NCI-H774 (cell line): ENCODE data around the gene FOXRED1.
A peak's percentile ranks its signal among the peaks of the same experiment; 100 is the strongest.
"Not testable (repeated sequence)": the region's sequence is repeated elsewhere in the genome, so short reads cannot be mapped to it uniquely, and the experiment has no call there.

Experiments used
- DNase-seq: peaks from one replicate; lab custom pipeline; 2025; lab: John Stamatoyannopoulos, UW

FOXRED1 gene

DNA sequence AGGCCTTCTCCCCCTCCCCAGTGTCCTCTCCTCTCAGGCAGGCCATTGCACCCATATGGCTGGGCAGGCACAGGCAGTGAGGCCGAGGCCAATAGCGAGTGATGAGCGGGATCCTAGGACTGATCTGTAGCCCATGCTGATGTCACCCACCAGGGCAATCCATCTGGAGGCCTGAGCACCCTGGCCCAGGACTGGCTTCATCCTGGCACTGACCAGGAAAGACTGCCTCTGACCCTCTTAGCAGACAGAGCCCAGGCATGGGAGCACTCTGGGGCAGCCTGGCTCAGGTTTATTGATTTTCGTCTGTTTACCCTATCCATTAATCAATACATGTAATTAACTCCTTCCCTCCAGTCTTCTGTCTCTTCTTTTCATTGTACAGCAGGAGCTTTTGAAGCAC, 8.8 kb downstream of the FOXRED1 start:
- DNase-seq: no peak

DNA sequence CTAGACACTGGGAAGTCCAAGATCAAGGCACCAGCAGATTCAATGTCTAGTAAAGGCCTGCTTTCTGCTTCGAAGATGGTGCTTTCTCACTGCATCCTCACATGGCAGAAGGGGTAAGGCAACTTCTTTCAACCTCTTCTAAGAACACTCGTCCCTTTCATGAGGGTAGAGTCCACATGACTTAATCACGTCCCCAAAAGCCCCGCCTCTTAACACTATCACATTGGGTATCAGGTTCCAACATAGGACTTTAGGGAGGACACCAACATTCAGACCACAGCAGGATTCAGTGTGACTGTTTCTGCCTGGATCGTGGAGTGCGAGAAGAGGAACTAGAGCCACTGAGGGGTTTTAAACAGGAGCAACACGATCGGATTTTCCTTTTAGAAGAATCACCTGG, 10.2 kb downstream of the FOXRED1 start:
- no peak for DNase-seq

DNA sequence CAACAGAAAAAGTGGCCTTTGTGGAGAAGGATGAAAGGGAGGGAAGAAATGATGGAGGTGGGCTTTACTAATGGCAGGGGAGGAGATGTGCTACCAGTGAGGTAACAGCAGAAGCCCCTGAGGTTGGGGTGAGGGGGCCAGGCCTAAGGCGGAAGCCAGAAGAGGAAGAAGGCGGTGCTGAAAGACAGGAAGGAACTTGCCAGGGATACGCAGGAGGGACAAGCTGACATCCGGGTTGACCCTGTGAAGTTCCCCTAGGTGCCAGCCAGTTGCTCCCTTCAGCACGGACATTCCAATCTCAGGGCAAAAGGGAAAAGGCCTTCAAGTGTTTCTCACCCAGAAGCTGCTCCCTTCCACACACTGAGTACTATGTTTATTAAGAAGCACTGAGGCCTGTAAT, 11.6 kb downstream of the FOXRED1 start:
- no peak for DNase-seq

DNA sequence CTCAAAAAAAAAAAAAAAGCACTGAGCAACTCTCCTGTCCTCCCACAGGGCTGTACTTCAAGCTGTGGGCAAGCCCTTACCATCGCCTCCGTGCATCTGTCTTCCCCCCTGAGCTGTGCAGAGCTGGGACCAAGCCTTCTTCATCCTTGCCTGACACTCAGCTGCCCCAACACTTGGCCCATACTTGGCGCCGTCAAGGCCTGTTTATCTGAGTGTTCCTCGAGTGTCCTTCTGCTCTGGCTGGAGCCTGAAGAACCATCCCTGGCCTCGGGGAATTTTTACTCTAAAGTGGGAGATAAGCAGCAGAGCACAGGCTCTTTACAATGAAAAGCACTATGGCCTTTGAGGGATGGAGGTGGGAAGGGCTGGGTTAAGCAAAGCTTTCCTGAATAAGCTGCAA, 12.3 kb downstream of the FOXRED1 start:
- DNase-seq: no peak

DNA sequence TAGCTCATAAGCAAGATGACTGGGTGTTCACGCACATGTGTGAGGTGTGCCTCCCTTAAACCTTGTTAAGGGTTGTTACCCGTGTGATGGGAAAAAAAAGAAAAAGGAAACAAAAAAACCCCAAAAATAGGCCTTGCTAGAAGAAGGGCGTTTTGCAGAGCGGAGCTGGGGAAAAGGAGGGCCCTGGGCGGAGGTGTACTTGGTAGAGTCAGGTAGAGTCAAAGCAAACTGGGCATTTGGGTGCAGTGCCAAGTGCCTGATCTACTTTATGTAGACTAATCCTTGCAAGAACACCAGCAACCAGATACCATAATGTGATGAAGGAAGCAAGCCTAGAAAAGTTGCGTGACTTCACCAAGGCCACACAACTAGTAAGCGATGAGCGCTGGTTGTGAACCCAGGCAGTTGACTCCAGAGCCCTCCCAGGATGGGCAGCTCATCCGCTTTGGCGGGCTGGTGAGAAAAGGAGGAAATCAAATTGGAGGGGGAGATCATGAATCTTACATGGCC, 12.8 kb downstream of the FOXRED1 start:
- no peak for DNase-seq

DNA sequence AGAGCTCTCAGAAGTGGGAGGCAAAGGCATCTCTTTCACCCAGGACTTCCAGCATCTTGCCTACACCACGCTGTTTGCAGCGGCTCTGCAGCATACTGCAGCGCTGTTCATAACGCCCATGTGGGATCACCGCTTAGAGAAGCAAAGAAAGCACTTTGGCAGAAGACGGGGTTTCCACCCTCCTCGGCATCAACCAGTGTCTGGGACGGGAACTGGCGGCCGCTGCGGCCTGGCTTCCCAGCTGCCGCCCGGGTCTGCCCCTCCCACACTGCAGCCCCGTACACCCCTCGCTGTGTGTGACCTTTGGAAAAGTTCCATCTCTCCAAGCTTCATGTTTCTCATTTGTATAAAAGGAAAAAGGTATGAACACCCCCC, 13.4 kb downstream of the FOXRED1 start:
- peak; percentile 9 for DNase-seq

DNA sequence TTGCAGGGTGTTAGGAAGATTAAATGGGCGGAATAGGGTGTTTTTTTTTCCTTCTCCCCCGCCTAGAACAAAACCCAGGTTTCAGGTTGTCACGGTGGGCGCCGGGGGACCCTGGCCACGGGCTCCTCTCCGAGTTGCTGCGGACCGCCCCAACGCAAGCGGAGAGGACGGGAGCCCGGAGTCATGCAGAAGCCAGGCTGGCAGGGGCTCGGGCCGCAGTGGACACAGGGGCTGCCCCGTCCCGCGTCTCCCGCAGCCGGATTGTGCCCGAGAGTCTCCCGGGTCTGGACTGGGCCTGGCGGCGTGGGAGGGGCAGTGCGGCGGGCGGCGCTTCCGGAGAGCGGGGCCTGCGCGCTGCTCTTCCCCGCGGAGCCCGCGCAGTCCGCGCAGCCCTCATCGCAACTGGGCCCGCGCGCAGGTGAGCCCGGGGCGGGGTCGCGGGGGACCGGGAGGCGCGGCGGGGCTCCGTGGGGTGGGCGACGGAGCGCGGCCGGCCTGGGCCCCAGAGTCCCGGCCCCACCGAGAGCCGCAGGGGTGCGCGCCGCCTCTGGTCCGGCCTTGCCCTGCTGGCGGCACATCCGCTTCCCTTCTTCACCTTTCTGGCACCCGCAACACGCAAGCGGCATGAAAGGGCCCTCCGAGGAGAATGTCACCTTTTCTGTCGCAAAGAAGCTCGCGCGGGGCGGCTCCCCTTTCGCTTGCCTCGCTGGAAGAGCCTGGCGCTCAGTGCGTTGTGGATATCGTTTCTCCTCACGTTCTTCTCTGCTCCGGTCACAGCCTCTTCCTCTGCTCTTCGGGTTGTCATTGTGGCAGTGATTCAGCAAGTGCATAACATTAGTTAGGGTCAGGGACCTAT, 14.0 kb downstream of the FOXRED1 start, which contains the start of gene TIRAP:
TIRAP (plus strand) TSS at position 358 of the 856 bp plus-strand sequence. CDS start 7,802 bp downstream, outside the sequence.
- peak; percentile 73 for DNase-seq

DNA sequence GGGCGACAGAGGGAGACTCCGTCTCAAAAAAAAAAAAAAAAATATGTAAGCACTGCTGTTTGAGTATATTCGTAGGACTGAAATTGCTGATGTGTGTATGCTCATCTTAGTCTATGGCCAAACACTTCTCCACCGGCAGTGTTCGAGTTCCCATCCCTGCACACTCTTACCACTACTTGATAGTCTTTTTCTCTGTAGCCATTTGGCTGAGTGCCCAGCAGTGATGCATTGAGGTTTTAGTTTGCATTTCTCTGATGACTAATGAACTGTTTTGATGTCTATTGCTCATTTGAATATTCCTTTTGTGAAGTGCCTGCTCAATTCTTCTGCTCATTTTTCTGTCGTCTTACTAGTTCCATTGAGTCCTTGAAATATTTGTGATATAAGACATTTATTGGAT, 15.9 kb downstream of the FOXRED1 start:
- peak; percentile 72 for DNase-seq

DNA sequence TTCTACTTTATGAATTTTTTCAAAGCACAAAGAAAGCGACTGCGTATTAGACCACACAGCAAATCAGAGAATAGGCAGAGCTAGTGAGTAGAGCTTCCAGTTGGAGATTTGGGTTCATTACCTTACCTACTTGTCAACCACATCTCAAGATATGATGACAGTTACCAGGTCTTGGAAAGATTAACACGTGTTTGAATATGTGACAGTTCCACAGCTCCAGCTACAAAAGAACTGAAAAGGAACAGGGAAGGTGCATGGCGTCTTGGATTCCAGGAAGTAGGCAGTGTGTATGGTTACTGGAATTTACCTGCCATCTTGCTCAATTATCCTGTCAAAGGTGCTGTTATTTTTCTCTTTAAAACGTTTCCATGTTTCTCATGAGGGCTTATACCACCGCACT, 19.3 kb downstream of the FOXRED1 start:
- no peak for DNase-seq

DNA sequence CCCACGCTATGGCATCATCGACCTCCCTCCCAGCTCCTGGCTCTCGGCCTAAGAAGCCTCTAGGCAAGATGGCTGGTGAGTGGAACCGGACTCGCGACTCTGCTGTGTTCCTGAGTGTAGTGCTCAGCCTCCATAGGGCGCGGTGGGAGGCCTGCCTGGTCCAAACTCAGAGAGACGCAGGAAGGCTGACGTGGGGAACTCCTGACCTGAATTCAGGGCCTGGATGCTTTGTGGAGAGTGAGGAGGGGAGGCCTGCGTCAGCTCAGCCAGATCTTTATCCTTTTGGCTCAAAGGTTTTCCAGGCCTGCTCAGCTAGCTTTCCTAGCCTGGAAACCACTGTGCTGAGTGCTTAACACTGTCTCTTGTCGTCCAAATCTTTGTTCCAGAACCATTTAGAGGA, 21.9 kb downstream of the FOXRED1 start:
- DNase-seq: no peak

DNA sequence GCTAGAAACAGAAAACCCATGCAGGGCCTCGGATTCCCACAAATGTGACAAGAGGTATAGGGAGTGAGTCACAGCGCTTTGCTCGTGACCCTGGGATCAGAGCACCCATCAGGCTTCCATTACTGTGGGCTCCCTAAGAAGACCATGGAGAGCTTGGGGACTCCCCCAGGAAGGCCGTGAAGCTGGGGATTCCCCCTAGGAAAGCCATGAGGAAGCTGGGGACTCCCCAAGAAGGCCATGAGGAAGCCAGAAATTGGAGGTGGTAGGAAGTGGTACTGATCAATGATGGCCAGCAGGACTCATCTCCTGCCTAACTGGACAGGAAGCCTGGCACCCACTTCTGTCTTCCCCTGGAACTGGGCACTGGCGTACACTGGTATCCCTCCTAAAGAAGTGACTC, 24.8 kb downstream of the FOXRED1 start:
- no peak for DNase-seq

DNA sequence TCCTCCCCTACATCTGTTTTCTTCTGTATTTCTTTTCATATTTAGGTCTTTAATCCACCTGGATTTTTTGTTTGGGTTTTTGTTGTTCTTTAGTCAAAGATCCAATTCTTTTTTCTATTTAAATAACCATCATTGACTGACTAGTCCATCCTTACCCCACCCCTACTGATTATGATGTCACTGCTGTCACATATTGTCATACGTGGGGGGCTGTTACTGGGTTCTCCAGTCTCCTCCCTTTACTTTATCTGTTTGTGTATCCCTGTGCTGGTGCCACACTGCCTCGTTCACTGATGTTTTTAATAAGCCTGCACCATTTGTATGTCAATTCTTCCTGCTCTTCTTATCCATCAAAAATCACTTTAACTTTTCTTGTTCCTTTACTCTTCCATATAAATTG, 28.1 kb downstream of the FOXRED1 start:
- DNase-seq: no peak

DNA sequence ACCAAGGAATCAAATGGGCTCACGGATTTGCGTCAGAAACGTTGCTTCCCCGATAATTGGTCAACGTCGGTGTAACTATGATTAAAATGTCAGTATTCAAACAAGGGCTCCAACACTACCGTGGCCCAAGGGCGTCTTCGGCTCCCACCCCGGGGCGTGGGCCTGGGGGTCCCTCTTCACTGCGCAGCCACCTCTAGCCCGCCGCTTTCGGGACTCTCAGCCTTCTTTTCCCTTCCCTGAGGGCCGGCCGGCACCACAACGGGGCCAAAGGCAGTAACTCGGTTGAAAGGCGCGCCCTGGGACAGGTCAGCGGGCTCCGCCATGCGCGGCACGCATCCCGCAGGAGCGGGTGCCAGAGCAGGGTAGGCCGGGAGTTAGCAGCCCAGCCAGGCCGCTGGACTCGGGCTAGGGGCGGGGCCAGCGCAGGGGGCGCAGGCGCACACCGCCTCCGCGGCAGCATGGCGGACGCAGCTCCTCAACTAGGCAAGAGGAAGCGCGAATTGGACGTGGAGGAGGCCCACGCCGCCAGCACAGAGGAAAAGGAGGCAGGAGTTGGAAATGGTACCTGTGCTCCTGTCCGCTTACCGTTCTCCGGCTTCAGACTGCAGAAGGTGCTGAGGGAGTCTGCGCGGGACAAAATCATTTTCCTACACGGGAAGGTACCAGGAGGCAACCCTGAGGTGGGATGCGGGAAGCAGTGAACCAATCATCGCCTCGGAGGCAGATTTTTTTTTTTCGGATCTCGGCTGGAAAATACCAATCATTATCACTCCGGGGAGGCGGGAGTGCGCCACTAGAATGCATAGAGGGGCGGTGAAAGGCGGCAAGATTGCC, 34.9 kb downstream of the FOXRED1 start, which contains the start of gene DCPS:
DCPS (plus strand) TSS at position 438 of the 834 bp plus-strand sequence; CDS start at position 459, 21 bp downstream.
- DNase-seq: peak; percentile 94

DNA sequence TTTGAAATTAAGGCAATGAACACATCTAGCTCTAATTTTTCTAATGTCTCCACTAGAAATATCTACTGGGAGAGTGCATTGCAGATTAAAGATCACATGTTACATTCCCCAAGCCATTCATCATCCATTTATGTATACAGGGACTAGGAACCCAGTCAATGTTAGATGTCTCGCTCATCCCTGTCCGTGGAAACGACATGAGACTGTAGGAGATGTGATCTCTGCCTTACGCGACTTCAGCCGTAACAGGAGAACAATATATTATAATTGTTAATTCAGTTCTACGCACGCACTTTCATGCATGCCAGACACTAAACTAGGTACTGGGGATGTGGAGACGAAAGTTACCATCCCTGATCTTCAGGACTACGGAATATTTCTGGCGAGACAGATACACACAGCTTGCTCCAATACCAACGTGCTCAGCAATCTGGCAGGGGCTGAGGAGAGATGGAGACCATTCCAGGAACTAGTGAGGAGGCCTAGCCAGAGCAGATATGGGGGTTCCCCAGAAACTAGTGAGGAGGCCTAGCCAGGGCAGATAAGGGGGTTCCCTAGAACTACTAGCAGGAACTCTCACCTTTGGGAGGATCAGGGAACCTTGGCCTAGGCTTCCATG, 35.6 kb downstream of the FOXRED1 start:
- no peak for DNase-seq

DNA sequence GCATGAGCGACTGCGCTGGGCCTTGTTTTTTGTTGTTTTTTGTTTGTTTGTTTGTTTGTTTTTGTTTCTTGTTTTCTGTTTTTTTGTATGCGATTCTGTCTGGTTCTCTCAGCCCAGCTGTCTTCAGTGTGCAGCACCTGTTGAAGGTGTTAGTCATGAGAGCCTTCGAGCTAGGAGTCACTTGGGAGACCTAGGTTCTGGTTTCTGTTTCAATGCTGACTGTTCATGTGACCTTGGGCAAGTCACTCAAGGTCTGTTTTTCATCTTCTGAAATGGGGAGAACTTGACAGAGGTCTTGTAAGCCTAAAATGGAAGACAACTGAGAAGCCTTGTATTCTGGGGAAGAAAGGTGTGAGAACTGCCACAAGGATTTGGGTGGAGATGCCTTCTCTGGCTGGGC, 36.7 kb downstream of the FOXRED1 start:
- DNase-seq: no peak

DNA sequence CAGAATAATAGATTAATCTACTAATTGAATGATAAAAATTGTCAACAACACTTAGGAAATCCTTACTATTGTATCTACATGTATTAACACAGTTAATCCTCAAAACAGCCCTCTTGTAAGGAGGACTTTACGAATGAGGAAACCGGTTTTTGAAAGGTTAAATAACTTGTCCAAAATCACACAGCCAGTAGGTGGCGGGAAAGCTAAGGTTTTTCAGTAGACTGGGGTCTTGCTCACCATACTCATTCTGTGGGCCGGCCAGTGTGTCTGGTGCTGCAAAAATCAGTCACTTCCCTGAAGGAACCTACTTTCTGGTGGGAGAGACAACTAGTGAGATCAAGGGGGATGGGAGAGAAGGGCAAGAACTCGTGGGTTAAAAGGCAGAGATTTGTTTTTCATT, 38.8 kb downstream of the FOXRED1 start:
- DNase-seq: no peak

DNA sequence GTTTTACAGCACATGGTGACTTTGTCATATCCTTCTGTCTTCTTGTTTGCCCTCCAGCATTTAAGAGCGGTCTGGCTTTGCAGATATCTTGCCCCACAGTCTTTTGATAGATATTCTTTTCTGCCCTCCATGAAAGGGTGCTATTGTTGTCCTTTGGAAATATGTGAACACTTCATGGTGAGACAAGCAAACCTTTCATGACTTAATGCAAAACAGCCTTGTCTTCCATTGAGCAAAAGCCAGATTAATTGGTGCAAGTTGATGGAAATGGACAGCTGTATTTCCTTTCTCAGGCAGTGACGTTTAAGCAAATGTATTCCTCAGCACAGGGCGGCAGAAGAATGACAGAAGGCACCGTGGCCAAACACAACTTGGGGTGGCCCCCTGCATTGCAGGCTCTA, 39.3 kb downstream of the FOXRED1 start:
- no peak for DNase-seq

DNA sequence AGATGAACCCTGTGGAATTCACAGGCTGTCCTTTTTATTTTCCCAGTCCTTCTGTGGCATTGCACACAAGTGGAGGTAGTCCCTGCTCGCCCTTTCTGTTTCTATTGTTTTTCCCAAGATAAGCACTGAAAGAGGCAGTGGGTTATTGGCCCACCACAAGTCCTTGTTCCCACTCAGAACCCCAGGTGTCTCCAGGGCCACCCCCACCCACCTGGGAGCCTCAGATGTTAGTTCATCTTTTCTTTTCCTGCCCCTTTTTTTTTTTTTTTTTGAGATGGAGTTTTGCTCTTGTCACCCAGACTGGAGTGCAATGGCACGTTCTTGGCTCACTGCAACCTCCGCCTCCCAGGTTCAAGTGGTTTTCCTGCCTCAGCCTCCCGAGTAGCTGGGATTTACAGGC, 39.8 kb downstream of the FOXRED1 start:
- DNase-seq: not testable (repeated sequence)

DNA sequence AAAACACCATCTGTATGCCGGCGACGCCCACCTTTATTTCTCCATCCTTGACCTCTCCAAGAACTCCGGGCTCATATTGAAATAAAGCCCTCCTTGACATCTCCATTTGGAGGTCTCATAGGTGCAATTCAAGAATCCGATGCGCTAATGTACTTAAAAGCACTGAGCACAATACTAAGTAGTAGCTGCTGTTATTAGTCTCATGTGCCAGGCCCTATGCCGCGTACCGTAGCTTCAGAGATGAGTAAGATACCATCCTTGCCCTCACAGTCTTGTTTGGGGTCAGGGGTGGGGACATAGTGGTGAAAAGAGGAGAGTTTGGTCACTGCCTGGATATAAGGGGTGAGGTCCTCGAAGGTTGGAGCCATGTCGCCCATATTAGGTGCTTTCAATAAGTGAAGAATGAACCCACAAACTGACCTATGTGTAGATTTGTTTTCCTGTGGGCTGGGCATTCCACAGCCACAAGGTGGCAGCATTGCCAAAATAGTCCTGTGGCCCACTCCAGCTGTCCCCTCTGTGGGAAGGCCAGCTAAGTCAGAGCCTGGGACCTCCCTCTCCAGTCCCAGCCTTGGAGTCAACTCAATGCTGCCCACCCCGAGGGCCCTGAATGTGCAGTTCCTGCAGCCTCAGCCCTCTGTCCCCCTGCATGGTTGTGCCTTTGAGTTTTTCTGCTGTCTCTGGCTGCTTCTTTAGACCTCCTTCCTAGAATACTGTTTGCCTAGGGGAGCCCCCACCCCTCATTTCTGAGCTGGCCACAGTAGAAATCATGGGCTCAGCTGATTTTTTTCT, 41.4 kb downstream of the FOXRED1 start:
- DNase-seq: peak; percentile 27

DNA sequence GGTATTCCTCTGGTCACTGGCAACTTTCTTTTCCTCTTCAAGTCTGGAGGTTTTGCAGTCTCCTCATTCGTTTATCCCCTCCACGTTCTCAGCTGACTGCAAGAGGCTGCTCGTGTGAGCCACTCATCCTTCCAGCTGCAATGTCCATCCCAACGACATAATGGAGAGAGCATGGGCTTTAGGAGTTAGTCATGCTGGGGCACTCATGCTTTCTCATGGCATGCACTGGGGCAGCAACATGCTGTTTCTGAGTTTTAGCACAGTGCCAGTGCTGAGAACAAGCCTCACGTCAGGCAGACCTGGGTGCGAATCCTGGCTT, 42.0 kb downstream of the FOXRED1 start:
- DNase-seq: no peak

DNA sequence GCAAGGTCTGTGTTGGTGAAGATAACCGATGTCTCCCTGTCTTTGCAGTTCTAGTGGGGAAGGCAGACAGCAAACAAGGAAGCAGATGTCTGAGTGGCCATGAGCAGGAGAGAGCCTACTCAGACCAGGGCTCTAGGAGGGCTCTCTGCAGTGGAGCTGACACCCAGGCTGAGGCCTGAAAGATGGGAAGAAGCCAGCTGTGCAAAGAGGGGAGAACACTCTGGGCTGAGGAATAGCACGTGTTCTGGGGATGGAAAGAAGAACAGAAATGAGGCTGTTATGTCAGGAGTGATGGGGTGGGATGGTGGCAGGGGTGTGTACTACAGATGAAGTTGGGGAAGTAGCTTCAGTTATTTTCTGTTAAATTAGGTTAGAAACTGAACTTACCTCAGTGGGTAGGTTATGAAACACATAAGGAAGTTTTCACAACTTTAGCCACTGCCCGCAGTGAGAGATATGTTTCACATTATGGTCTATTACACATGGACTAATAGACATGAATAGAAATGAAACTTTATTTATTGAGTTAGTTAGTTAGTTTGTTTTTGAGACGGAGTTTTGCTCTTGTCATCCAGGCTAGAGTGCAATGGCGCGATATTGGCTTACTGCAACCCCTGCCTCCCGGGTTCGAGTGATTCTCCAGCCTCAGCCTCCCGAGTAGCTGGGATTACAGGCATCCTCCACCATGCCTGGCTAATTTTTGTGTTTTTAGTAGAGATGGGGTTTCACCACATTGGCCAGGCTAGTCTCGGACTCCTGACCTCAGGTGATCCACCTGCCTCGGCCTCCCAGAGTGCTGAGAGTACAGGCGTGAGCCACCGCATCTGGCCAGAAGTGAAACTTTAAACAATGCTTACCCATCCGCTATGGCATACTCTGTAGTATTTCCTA, 42.7 kb downstream of the FOXRED1 start:
- no peak for DNase-seq
